H1 (cell line): ENCODE data around the gene DOCK1. TPM values are rescaled to one million over a fixed set of nuclear protein-coding genes. Genes with fewer than 3 reads are reported as not detected.

Source experiments
- polyA plus RNA-seq, 7 experiments: library from polyadenylated mRNA; depleted of rRNA in 3 of 7; stranded (reverse) in 5 of 7; unstranded in 2 of 7; fragments of >200 nt in 5 of 7; fragments of 200-250 nt in 2 of 7; gene quantifications; 1 replicate in 5 of 7; 2 replicates in 1 of 7; 4 replicates in 1 of 7; pipeline versions ENCODE4 v1.2.1 to v1.2.3, GENCODE V29; 2011 to 2013; ENCODE audit warnings: missing spikeins in 2 of 7, mixed read lengths in 2 of 7
- total RNA-seq: library from RNA; stranded (reverse); fragmentation: NEBNext Ultra II Directional; extraction: Animal tissue kit (Norgen Biotek cat#: 25700); gene quantifications from 2 replicates; pipeline ENCODE4 v1.2.1, GENCODE V29; 2021
- TF ChIP-seq, protein P1 (sequence below): IDR thresholded peaks from 2 replicates; pipeline ENCODE4 v1.6.1; 2012; ENCODE audit warnings: low read length, inconsistent platforms

DOCK1 gene
- total and polyA plus RNA-seq, 2 of the 8 experiments (the other 6 are each of a cell fraction or from before 2014, with no cell fraction given): 11.6 to 53.0 TPM

- TF ChIP-seq, protein P1, sequence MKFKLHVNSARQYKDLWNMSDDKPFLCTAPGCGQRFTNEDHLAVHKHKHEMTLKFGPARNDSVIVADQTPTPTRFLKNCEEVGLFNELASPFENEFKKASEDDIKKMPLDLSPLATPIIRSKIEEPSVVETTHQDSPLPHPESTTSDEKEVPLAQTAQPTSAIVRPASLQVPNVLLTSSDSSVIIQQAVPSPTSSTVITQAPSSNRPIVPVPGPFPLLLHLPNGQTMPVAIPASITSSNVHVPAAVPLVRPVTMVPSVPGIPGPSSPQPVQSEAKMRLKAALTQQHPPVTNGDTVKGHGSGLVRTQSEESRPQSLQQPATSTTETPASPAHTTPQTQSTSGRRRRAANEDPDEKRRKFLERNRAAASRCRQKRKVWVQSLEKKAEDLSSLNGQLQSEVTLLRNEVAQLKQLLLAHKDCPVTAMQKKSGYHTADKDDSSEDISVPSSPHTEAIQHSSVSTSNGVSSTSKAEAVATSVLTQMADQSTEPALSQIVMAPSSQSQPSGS: no peak
- TF ChIP-seq, all 59 proteins: peak for 0
These were observed 349.0 kb downstream of the DOCK1 start (continued) for GRCh38 chr10:127254276-127254675.
